CD14-positive monocyte (primary cell): ENCODE data around the gene NARS2. TPM values are rescaled to one million over a fixed set of nuclear protein-coding genes. Genes with fewer than 3 reads are reported as not detected.
"Not testable (repeated sequence)": the region's sequence is repeated elsewhere in the genome, so short reads cannot be mapped to it uniquely, and the experiment has no call there.

Experiments
- DNase-seq, 3 donors: peaks; one replicate each; pipeline ENCODE4 v3.0.0-alpha.2; 2011 to 2022
- H2AFZ ChIP-seq: 2 replicates; pipeline ENCODE4 v1.6.0; 2012; ENCODE audit warnings: mild to moderate bottlenecking, low read depth, low read length, inconsistent platforms; ENCODE audit not compliant: insufficient read depth, poor library complexity, severe bottlenecking
- H3K27ac ChIP-seq, 2 donors: 1 replicate in 1 of 2; 2 replicates in 1 of 2; pipeline ENCODE4 v1.5.1; 2012 to 2013; ENCODE audit warnings: low read length in 2 of 2, control low read depth in 1 of 2, inconsistent platforms in 1 of 2, low read depth in 1 of 2, mild to moderate bottlenecking in 1 of 2
- H3K27me3 ChIP-seq, 2 donors: one replicate each; pipeline versions ENCODE4 v1.6.0 to v1.6.1; 2011 to 2013; ENCODE audit warnings: low read length in 2 of 2; ENCODE audit not compliant: control insufficient read depth in 2 of 2, insufficient read depth in 2 of 2
- H3K36me3 ChIP-seq, 2 donors: replicated peaks in 1 of 2; 1 replicate in 1 of 2; 2 replicates in 1 of 2; pipeline versions ENCODE4 v1.5.1 to v1.6.1; 2012 to 2013; ENCODE audit warnings: low read length in 2 of 2, control low read depth in 1 of 2, inconsistent platforms in 1 of 2, mild to moderate bottlenecking in 1 of 2; ENCODE audit not compliant: insufficient read depth in 2 of 2, control insufficient read depth in 1 of 2
- H3K4me1 ChIP-seq, 2 donors: 1 replicate in 1 of 2; 2 replicates in 1 of 2; pipeline versions ENCODE4 v1.5.1 to v1.6.1; 2012 to 2013; ENCODE audit warnings: low read length in 2 of 2, control low read depth in 1 of 2, inconsistent platforms in 1 of 2, mild to moderate bottlenecking in 1 of 2, moderate library complexity in 1 of 2; ENCODE audit not compliant: insufficient read depth in 2 of 2, control insufficient read depth in 1 of 2
- H3K4me2 ChIP-seq: replicated peaks from 2 replicates; pipeline ENCODE3; 2012; ENCODE audit warnings: low read length, moderate library complexity, mild to moderate bottlenecking; ENCODE audit not compliant: poor library complexity, severe bottlenecking; ENCODE audit errors: extremely low read depth
- H3K4me3 ChIP-seq, 3 experiments: fragments of 200-600 bp in 1 of 3; sonication (generic) in 1 of 3; replicated peaks in 1 of 3; 1 replicate in 2 of 3; 2 replicates in 1 of 3; pipeline ENCODE4 v1.5.1; 2011 to 2013; ENCODE audit warnings: low read length in 3 of 3, mild to moderate bottlenecking in 3 of 3, control low read depth in 2 of 3, low read depth in 2 of 3, inconsistent platforms in 1 of 3, moderate library complexity in 1 of 3
- H3K79me2 ChIP-seq: 2 replicates; pipeline ENCODE4 v1.6.0; 2012; ENCODE audit warnings: mild to moderate bottlenecking, control low read depth, inconsistent platforms, low read length, moderate library complexity; ENCODE audit not compliant: insufficient read depth
- H3K9ac ChIP-seq: 2 replicates; pipeline ENCODE4 v1.6.0; 2017; ENCODE audit warnings: low read length, mild to moderate bottlenecking; ENCODE audit not compliant: insufficient read depth, poor library complexity, severe bottlenecking
- H3K9me3 ChIP-seq, 2 donors: replicated peaks in 1 of 2; 1 replicate in 1 of 2; 2 replicates in 1 of 2; pipeline versions ENCODE4 v1.5.1 to v1.6.1; 2012 to 2013; ENCODE audit warnings: low read length in 2 of 2, control low read depth in 1 of 2; ENCODE audit not compliant: control insufficient read depth in 1 of 2, insufficient read depth in 1 of 2
- H4K20me1 ChIP-seq: 2 replicates; pipeline ENCODE4 v1.6.0; 2012; ENCODE audit warnings: mild to moderate bottlenecking, low read length, control low read depth, moderate library complexity; ENCODE audit not compliant: insufficient read depth
- H3K27ac Mint-ChIP-seq, 7 donors: one replicate each; pipeline ENCODE4 v1.8.0; 2020; ENCODE audit warnings: mild to moderate bottlenecking in 7 of 7, mixed read lengths in 7 of 7, moderate library complexity in 6 of 7, inconsistent platforms in 2 of 7
- H3K27me3 Mint-ChIP-seq, 3 donors: one replicate each; pipeline ENCODE4 v1.8.0; 2021 to 2022; ENCODE audit warnings: low read depth in 3 of 3, mild to moderate bottlenecking in 3 of 3, mixed read lengths in 3 of 3, moderate library complexity in 3 of 3, inconsistent platforms in 1 of 3
- H3K36me3 Mint-ChIP-seq, 2 donors: one replicate each; pipeline ENCODE4 v1.8.0; 2020; ENCODE audit warnings: mixed read lengths in 2 of 2, inconsistent platforms in 1 of 2, mild to moderate bottlenecking in 1 of 2
- H3K4me1 Mint-ChIP-seq: one replicate; pipeline ENCODE4 v1.8.0; 2020; ENCODE audit warnings: mild to moderate bottlenecking, mixed read lengths
- H3K4me3 Mint-ChIP-seq, 2 donors: one replicate each; pipeline ENCODE4 v1.8.0; 2020; ENCODE audit warnings: mild to moderate bottlenecking in 2 of 2, mixed read lengths in 2 of 2, moderate library complexity in 1 of 2
- H3K9me3 Mint-ChIP-seq, 7 donors: one replicate each; pipeline ENCODE4 v1.8.0; 2020 to 2022; ENCODE audit warnings: mixed read lengths in 7 of 7, mild to moderate bottlenecking in 6 of 7, moderate library complexity in 6 of 7, inconsistent platforms in 2 of 7
- WGBS: methylation state at CpG from one replicate; pipeline ENCODE4 v1.1.5; 2013; ENCODE audit warnings: missing lambda C conversion rate; ENCODE audit not compliant: insufficient coverage; 5-methylcytosine and 5-hydroxymethylcytosine counted together
- intact Hi-C, 2 donors: fragments of 100-400 bp; cut with micrococcal nuclease; formaldehyde crosslinking; loops; one replicate each; pipeline versions ENCODE4 v1.15.0 to v1.15.1; 2023
- polyA plus RNA-seq, 3 donors: library from polyadenylated mRNA; depleted of rRNA in 1 of 3; unstranded in 2 of 3; stranded (reverse) in 1 of 3; fragments of 300-500 nt in 2 of 3; fragments of >200 nt in 1 of 3; fragmentation: Illumina TruSeq in 2 of 3; gene quantifications; 1 replicate in 2 of 3; 2 replicates in 1 of 3; pipeline ENCODE4 v1.2.3, GENCODE V29; 2012 to 2021
- TF ChIP-seq, protein P1 (sequence below): fragments of 200-600 bp; IDR thresholded peaks from one replicate; pipeline ENCODE4 v1.8.0; 2022; ENCODE audit warnings: antibody characterized with exemption, mild to moderate bottlenecking

NARS2 gene
- polyA plus RNA-seq, 3 donors, result 4.3 to 6.6 (median 4.9) TPM

- Histone ChIP-seq H3K9ac (no peak overlapping the region), H3K79me2 (no peaks in the 10 kb centered on the region), H3K9me3 (peaks cover 0 to 7% of the 10 kb centered on the region in 2 donors), H3K27me3 (no peaks in the 10 kb centered on the region), H3K36me3 (no peaks in the 10 kb centered on the region), H4K20me1 (no peaks in the 10 kb centered on the region), H3K4me2 (no peak overlapping the region), H3K4me1 (no peaks in the 10 kb centered on the region), H3K27ac (no peak overlapping the region), H3K4me3 (no peak overlapping the region), H2AFZ (no peak overlapping the region)
- no peak for DNase-seq
- Mint-ChIP-seq H3K4me1 (no peaks in the 10 kb centered on the region), H3K27me3 (peaks cover 1 to 5% (median 5%) of the 10 kb centered on the region in 3 donors), H3K27ac (no peak overlapping the region), H3K9me3 (peaks cover 5 to 14% (median 8%) of the 10 kb centered on the region in 7 donors), H3K36me3 (no peaks in the 10 kb centered on the region), H3K4me3 (no peak overlapping the region)
- TF ChIP-seq, protein P1, sequence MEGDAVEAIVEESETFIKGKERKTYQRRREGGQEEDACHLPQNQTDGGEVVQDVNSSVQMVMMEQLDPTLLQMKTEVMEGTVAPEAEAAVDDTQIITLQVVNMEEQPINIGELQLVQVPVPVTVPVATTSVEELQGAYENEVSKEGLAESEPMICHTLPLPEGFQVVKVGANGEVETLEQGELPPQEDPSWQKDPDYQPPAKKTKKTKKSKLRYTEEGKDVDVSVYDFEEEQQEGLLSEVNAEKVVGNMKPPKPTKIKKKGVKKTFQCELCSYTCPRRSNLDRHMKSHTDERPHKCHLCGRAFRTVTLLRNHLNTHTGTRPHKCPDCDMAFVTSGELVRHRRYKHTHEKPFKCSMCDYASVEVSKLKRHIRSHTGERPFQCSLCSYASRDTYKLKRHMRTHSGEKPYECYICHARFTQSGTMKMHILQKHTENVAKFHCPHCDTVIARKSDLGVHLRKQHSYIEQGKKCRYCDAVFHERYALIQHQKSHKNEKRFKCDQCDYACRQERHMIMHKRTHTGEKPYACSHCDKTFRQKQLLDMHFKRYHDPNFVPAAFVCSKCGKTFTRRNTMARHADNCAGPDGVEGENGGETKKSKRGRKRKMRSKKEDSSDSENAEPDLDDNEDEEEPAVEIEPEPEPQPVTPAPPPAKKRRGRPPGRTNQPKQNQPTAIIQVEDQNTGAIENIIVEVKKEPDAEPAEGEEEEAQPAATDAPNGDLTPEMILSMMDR, result no peak
- 95% methylated on average over 4 of the region's 5 CpGs for WGBS
- intact Hi-C loops, result no loop called here
Observed at GRCh38 chr11:78613378-78613813, 38.7 kb upstream of the NARS2 start.

GRCh38 chr11:78612721-78613377 lies 38.2 kb upstream of the NARS2 start:
- H3K9ac ChIP-seq, result no peak overlapping the region
- TF ChIP-seq, protein P1, result no peak
- Mint-ChIP-seq H3K9me3 (peaks cover 5 to 14% (median 8%) of the 10 kb centered on the region in 7 donors), H3K4me3 (no peak overlapping the region), H3K36me3 (no peaks in the 10 kb centered on the region), H3K27ac (no peak overlapping the region), H3K27me3 (peaks cover 0 to 5% (median 3%) of the 10 kb centered on the region in 3 donors), H3K4me1 (no peaks in the 10 kb centered on the region)
- no peaks in the 10 kb centered on the region for H3K27me3 ChIP-seq
- H3K4me2 ChIP-seq, result no peak overlapping the region
- H2AFZ ChIP-seq, result no peak overlapping the region
- H3K4me3 ChIP-seq, result no peak overlapping the region
- WGBS, result 60% methylated on average over 1 of the region's 4 CpGs
- DNase-seq, result no peak
- H3K79me2 ChIP-seq, result no peaks in the 10 kb centered on the region
- H4K20me1 ChIP-seq, result no peaks in the 10 kb centered on the region
- H3K27ac ChIP-seq, result no peak overlapping the region
- H3K4me1 ChIP-seq, result no peaks in the 10 kb centered on the region
- peaks cover 0 to 7% of the 10 kb centered on the region in 2 donors for H3K9me3 ChIP-seq
- intact Hi-C loops, result no loop called here
- no peaks in the 10 kb centered on the region for H3K36me3 ChIP-seq

DNA sequence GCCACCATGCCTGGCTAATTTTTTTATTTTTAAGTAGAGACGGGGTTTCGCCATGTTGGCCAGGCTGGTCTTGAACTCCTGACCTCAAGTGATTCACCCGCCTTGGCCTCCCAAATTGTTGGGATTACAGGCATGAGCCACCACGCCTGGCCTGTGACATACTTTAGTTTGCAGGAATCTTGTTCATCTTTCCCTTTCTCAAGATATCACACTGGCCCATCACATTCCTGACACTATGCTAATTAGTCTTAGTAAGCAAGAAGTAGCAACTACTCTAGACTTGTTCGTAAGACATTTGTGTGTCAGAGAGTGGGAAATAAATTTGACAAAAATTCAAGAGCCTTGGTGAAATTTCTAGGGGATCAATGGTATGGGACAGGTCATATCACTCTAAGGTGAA lies 34.7 kb upstream of the NARS2 start:
- DNase-seq, H3K27ac Mint-ChIP-seq, H3K4me3 ChIP-seq, H3K27me3 ChIP-seq, H4K20me1 ChIP-seq, H3K4me3 Mint-ChIP-seq, H3K36me3 Mint-ChIP-seq, H3K79me2 ChIP-seq, H3K4me1 Mint-ChIP-seq, H3K9ac ChIP-seq, H3K4me2 ChIP-seq, H3K4me1 ChIP-seq, H3K27me3 Mint-ChIP-seq, intact Hi-C loops, H2AFZ ChIP-seq, H3K36me3 ChIP-seq, H3K9me3 ChIP-seq, H3K27ac ChIP-seq: not testable (repeated sequence)
- peaks cover 3 to 12% (median 6%) of the 10 kb centered on the region in 7 donors for H3K9me3 Mint-ChIP-seq
- WGBS, result 97% methylated on average over 3 of the region's 5 CpGs
